GF-D8 (cell line): Measurements from ENCODE around the gene FAP.

ENCODE experiments used
- DNase-seq: peaks from one replicate; lab custom pipeline; 2025; lab: John Stamatoyannopoulos, UW

The FAP gene

DNA sequence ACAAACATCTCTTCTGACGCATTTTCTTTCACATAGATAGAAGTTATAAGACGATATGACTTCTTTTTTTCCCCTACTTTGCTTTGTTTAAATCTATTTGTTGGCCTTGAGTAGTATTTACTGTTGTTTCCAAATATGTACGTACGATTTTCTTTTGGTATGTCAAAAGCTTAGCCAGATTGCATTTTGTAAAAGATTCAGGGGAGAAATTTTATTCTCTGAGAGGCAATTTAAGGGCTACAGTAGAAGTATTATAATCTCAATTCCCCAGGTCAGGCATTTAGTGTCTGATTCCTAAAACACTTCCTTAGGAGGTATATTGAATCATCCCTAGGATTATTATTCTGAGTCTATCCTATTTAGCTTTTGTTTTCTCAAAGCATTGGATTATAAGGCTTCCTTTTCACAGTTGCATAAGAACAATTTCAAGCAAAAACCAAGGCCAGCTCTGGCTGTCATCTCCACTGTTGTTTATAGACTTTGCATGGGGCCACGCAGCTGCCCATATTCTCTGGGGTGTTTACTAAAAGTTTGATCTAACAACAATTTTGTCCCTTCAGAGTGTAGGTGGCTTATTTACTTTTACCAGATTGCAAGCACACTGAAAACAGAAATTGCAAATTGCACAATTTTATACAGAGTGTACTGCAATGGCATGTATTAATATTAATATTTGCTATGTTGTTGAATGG lies 57.6 kb downstream of the FAP start:
- no peak for DNase-seq

DNA sequence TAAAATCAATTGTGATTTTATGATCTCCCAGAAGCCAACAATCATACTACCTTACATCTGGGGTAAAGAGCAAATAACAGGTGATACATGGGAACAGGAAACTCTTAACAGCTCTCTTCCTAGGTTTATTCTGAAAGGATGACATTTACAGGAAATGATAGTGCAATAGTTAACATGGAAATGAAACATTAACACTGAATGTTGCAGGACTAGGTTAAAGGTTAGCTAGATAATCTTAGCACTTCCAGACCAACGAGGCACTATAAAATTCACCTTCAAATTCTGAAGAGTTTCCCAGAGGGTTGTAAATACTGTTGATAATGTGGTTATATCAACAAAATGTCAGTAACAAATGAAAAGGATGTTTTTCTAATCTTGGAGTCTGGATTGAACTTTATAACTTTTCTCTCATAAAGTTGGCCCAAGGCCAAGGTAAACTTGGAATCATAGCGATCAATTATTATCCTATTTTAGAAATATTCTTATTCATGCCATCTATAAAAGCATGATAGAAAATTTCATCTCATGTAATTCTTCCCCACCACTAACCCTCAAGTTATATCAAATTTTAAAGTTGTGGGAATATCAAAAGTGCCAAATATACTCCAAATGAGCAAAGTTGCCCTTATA lies 58.3 kb downstream of the FAP start:
- no peak for DNase-seq

DNA sequence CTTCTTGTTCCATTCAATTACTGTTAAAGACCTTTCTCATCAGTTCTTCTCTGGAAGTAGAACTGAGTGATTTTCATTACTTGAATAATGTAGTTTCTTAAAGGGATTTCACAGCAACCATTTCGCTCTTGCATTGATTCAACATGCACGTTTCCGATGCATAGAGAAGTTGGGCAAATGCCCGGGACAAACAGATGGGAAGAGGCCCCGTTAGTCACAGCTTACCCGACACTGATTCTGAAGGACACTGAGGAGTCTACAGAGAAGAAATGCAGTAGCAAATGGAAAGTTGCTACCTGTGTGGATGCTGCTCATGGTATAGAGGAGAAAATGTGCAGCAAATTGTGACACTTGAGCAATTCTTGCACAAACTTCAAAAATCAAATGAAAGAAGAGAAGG lies 58.9 kb downstream of the FAP start:
- no peak for DNase-seq

DNA sequence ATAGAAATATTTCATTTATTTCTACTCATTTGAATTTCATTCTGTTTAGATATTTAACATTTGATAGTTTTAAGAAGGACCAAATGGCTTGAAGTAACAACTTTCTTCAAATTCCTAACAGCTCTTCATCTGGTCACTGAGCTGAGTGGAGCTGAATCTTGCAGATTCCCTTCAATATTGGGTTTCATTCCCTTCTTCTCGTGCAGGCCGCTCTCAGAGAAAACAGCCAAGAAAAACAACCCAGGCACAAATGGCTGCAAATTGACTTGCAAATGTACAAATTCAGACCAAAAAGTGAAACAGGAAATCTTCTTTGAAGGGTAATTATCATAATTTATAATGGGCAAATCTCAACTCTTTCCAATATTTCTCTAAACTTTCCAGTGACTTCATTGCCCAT lies 60.9 kb downstream of the FAP start:
- no peak for DNase-seq

DNA sequence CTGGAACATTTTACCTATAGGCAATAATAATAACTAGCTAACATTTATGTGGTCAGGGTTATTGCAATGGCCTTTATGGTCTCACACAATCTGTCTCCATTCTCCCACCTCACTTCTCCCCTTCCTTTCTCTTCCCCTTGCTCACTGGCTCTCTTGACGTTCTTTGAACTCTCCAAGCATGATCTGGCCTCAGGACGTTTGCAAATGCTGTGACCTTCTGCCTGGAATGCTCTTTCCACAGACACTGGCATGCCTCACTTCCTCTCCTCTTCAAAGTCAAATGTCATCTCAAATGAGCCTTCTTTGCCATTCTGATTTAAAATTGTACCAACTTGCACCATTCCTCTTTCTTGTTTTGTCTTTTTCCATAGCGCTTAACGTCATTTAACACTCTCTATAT lies 65.9 kb downstream of the FAP start:
- DNase-seq, result no peak

DNA sequence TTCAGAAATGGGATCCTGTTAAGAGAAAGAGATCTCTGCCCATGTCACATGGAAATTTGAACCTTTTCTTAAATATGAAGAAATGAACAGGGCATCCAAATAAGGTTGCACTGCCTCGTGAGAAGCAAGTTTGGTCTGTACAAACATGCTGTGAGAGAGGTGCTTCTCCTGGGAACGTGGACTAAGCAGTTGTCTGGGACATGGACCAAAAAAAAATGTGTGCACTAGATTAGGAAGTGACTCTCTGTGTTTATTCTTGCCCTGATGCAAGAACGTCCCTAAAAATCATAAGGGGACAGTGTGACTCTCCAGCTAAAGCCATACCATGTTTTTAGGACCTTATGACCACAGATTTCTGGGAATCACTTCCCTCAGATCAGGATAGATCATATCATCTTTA lies 67.5 kb downstream of the FAP start:
- no peak for DNase-seq

DNA sequence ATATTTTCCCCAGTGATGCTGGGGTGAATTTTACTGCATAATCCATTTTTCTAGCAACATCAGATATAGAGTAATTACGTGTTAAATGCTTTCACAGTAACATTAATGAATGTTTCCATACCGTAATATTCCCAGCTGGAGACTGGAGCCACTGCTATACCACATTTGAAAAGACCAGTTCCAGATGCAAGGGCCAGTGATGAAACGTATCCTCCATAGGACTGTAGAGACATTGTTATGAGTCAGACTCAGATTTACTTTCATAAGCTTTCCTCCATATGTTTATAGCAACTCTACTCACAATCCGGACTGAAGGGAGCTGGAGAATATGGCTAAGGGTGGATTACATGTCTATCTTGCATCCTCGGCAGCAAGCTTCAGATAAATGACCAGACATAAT lies 68.5 kb downstream of the FAP start:
- DNase-seq, result no peak

DNA sequence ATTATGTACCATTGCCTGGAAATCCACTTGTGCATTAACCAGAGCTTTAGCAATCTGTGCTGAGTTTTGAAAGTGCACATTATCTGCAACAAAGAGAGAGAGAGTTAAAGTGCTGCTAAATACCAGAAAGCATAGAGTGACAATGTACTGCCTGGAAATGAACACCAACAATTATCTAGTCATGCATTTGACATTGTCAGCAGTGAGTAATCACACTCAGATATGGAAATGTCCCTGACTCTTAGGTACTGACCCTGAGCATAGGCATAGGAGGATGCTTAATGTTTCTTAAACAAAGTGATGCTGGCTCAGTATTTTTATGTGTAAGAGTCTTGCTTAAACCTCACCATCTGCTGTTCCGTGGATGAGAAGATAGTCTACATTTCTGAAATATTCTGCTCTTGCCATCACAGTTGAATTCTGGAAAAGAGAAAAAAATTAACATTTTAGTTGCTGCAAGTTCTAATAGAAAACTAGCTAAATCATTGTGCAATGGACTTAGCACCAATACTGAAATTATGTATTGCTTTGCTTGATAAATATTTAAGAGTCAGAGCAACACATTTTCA lies 70.4 kb downstream of the FAP start:
- no peak for DNase-seq

DNA sequence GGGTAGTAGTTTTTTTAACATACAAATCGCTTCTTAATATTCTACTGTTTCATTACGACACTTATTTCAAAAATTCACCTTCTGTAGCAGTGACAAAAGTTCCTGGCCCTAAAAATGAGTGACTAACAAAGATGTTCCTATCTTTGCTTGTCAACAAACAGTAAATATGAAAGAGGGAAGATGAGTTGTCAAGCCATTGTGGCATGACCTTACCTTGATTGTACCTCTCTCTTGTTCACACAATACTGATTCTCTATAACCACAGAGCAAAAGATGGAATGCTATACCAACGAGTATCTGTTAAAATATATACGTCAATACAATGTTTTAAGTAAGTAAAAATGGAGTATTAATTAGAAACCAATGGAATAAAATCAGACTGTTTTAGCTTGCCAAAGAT lies 76.5 kb downstream of the FAP start:
- no peak for DNase-seq

DNA sequence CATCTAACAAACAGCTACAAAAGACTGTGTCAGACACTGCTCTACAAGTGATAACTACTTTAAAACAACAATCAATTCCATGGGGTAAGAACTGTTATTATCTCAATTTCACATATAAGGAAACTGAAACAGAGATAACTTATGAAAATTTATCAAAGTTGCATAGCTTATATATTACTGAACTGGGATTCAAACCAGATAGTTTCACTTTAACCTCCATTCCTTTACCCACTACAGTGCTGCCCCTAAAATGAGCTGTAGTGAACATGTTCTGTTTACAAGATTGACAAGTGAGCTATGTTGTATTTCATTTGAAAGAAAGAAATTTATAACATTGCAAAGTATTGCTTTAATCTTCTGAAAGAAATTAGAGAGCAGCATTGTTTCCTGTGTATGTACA lies 77.1 kb downstream of the FAP start:
- no peak for DNase-seq

DNA sequence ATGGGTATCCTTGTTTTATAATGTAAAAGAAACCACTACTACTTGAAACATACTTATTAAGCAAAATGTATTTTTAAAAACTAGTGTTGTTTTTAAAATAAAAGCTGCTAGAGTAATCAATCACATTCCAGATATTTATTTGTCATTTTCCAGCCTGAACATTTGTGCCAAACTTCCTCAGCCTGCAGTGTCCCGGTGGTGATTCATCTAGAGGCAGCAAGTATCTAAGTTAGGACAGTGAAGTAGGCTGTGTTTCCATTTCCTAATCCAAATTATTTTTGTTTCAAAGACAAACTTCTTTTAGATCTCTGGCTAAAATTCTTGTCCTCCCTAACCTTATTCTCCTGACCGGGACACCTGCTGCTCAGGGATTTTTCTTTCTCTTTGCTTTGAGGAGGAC lies 78.4 kb downstream of the FAP start:
- DNase-seq, result no peak

DNA sequence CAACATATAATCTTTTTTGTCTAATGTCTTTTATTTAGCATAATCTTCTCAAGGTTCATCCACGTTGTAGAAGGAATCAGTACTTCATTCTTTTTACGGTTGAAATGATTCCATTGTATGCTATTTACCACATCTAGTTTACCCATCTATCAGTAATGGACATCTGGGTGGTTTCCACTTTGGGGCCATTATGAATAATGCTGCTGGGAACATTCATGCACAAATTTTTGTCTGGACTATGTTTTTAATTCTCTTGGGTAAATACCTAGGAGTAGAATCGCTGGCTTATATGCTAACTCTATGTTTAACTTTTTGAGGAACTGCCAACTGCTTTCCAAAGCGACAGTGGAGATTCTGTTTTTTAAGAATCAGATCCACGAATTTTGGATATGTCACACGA lies 83.8 kb downstream of the FAP start:
- no peak for DNase-seq

DNA sequence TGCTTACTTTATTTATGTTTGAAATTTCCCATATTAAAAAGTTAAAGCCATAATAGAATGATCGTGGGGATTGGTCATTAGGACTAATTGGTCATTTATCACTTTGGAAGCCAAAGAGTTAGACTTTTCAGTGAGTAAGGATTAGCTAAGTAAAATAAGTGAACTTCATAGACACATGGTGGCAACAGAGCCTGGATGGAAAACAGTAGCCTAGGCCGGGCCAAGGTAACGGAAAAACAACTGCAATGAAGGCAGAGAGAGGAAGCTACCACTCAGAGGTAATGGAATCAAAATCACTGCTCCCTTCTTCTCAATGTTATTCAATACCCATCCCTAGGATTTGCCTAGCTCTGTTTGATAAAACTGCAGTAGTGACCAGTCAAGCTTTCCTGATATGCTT lies 87.1 kb downstream of the FAP start:
- DNase-seq, result no peak

DNA sequence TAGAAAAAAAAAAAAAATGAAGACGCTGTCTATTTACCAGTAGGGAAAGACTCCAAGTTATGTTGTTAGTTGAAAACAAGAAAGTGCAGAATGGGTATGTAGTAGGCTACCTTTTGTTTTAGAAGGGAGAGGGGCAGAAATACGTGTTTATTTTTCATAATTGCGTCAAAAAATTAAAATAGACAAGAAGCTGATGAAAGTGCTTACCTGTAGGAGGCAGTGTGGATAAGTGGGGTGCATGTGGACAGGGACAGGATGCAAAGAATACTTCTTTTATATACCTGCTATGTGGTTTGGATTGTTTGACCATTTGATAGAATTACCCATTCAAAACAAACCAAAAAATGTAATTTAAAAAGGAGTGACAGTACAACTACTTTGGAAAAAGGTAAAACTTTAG lies 88.2 kb downstream of the FAP start:
- DNase-seq, result no peak

DNA sequence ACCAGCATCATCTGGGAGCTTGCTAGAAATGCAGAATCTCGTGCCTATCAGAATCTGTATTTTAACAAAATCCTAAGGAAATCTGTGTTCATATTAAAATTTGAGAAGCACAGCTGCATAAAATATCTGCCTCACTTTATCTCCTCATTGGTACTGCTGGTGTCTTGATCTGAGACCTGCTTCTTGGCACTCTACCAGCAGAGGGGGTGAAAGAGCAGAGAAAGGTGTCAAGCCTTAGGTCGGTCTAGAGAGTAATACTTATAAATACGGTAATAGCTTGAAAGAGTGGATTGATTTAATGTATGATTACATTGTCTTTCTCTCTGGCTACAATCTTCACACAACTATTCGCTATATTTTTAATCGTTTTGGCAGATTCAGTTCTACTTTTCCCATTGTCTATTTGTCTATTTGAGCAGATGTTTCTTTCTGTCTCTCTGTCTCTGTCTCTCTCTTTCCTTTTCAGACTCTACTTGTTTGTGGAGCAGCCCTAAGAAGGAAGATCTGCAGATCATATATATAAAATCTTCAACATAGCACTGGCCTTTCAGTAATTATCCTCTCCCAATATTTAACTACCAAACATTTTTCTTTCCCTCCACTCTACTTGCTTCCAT lies 89.5 kb downstream of the FAP start:
- no peak for DNase-seq

DNA sequence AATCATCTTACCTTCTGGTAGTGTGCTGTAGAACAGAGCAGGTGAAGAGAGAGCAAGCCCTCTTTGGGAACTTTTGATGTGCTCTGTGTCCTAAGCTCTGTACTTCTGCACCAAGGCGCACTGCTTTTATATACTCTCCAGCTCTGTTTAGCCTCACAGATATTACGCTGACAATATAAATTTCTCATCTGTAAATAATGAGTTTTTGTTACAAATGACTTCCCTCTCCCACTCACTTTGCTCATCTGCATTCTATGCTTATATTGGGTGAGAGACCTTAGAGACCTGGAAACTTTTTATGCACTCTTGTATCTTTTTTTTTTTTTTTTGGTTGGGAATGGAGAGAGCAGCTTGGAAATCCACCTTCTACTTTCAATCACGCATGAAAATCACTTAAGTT lies 91.1 kb downstream of the FAP start, which contains the start of gene GCG:
GCG (minus strand) TSS at position 101 of the 400 bp plus-strand sequence. CDS start 3,069 bp downstream, outside the sequence.
- DNase-seq, result no peak

DNA sequence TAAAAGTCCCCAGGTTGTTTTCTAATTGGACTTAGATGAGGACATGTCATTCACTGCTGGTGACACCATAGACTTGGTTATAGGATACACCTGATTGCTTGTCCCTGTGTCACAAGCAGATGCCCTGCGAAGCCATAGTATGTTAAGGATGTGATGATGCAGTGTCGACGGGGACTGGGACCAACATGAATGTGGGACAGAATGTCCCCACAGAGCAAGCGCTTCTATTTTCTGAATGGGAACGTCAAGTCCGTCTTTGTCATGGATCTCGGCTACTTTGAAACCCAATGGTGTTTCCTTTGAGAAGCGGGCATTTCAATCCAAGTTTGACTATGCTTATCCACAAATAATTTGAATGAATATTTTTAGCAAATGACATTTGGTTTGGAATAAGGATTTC lies 93.3 kb downstream of the FAP start:
- DNase-seq, result no peak

DNA sequence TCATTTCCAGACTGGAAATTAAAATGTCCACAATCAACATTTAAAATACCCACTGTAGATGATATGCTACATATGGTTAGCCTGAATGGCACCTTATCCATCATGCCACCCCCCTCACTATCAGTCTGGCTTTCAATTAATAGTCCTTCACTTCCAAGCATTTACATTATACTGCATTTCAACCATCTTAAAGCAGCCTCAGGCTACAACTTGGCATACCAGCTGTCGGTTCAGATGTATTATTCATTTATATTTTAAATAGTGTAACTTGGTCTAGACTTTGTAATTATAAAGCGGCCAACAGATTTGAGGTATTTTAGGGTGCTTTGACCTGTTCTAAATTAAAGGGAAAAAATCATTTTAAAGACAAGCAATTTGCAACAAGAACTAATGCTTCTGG lies 93.8 kb downstream of the FAP start:
- DNase-seq, result no peak

DNA sequence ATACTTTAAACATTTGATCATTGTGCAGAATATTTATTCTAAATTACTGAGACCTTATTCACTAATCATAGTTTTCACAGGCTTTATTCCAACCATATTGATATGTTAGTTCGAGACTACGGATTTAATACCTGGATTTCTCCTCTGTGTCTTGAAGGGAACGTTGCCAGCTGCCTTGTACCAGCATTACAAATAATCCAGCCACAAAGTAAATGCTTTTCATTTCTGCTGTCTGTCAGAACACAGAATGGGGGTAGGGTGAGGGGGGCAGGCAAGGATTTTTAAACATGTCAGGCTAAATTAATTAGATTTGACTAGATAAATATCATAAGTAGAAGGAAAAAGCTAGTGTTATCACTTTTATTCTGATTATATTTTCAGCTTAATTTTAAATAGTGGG lies 94.3 kb downstream of the FAP start:
- no peak for DNase-seq

DNA sequence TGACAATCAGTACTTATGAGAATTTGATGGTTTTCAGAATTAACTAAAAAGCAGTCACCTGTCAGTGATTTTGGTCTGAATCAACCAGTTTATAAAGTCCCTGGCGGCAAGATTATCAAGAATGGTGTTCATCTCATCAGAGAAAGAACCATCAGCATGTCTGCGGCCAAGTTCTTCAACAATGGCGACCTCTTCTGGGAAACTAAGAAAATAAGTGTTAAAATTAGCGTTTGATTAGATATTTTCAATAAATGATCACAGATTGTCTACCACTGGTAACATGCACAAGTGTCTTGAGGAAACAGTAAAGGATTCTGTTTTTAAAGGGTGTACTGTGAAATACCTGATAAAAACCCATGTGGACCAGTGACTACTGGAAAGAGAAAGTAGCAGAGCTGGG lies 99.3 kb downstream of the FAP start:
- no peak for DNase-seq

DNA sequence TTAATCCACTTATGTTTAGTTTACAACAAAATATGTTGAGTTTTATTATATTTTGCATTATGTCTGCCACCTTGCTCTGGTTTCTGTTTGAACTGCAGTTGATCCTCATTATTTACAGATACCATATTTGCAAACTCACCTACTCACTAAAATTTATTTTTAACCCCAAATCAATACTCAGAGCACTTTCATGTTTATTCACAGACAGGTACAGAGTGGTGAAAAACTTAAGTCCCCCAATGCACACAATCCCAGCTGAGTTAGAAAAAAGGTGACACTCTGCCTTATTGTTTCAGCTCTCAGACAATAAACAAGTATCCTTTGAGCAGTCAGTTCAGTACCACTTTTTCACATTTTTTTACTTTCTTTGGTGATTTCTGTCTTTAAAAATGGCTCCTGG lies 104.9 kb downstream of the FAP start:
- DNase-seq, result no peak

DNA sequence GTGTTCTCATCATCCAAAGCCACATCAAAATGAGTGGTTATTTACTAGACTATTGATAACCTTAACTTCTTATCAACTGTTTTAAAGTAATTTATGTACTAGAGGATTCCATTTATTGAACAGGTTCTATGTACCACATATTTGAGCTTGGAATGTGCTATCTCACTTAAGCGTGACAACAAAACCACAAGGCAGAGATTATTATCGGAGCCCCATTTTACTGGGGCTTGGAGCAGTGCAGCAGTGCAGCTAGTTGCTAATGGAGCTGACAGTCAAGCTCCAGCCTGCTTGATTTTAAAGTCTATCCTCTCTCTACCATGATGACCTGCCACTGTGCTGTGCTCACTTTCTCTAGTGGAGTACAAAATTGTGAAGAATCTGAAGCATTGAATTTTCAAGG lies 115.8 kb downstream of the FAP start:
- no peak for DNase-seq

DNA sequence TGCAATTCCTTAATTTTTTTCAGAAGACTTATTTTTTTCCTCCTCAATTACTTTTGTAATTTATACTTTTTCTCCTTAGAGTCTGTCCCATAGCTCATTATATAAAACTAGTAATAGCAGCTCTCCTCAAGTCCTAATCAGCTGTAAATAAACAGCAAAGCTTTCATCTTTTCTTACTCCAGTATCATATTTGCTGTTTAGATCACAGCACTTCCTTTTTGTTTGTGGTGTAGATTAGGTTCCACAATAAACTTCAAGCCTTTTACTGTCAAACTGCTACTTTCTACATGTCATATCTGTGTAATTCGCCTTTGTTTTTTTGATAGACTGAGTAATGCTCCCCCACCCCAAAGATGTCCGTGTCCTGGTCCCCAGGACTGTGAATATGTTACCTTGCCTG lies 116.7 kb downstream of the FAP start:
- DNase-seq, result no peak
